HK-2 (cell line): ENCODE measurements around the gene SOAT1.
"Not testable (repeated sequence)": the region's sequence is repeated elsewhere in the genome, so short reads cannot be mapped to it uniquely, and the experiment has no call there.

Experiments
- DNase-seq: peaks from one replicate; pipeline ENCODE4 v3.0.0-alpha.2; 2018; ENCODE audit not compliant: unreplicated experiment

Gene SOAT1

DNA sequence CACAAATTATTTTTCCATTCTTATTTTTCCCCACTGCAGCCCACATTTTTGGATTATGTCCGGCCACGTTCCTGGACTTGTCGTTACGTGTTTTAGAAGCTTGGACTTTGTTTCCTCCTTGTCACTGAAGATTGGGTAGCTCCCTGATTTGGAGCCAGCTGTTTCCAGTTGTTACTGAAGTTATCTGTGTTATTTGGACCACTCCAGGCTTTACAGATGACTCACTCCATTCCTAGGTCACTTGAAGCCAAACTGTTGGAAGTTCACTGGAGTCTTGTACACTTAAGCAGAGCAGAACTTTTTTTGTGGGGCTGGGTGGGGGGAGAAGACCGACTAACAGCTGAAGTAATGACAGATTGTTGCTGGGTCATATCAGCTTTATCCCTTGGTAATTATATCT lies 59.9 kb downstream of the SOAT1 start:
- DNase-seq = no peak

DNA sequence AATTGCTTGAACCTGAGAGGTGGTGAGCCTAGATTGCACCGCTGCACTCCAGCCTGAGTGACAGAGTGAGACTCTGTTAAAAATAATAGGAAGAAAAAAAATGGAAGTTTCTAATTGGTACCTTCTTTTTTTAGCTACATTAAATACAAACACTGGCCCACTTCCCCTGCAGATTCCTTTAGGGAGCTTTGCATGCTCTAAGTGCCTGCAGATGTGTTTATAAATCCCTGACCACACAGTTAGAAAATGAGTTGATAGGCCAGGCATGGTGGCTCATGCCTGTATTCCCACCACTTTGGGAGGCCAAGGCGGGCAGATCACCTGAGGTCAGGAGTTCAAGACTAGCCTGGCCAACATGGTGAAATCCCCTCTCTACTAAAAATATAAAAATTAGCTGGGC lies 68.0 kb downstream of the SOAT1 start:
- DNase-seq = not testable (repeated sequence)

DNA sequence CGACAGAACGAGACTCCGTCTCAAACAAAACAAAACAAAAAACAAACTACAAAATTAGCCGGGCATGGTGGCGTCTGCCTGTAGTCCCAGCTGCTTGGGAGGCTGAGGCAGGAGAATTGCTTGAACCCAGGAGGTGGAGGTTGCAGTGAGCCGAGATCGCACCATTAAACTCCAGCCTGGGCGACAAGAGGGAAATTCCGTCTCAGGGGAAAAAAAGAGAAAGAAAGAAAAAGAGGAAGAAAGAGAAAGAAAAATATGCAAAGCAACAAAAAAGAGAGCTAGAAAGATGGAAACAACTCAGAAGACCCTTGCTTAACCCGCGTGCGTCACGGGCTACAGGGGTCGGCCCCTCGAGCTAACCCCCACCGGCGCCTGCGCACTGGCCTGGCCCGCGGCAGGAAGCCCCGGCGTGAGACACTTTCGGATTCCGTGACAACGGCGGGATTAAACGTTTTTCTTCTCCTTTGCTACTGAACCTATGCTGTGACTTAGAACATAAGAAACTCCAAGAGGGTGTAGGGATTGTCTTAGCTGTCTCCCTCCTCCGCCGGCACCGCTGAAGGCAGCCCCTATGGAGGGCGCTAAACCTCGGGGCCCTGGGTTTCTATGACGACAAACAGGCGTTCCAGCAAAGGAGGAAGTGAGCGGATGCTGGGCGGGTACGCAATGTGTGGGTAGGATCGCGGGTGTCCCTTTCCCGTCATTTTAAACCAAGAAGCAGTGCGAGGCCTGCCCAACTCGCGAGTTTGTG lies 71.9 kb downstream of the SOAT1 start, which contains the start of gene AXDND1:
Gene AXDND1, plus strand, starts transcription at position 630 of the 751 bp plus-strand sequence. CDS start 539 bp downstream, outside the sequence.
- DNase-seq = peak; percentile 90

DNA sequence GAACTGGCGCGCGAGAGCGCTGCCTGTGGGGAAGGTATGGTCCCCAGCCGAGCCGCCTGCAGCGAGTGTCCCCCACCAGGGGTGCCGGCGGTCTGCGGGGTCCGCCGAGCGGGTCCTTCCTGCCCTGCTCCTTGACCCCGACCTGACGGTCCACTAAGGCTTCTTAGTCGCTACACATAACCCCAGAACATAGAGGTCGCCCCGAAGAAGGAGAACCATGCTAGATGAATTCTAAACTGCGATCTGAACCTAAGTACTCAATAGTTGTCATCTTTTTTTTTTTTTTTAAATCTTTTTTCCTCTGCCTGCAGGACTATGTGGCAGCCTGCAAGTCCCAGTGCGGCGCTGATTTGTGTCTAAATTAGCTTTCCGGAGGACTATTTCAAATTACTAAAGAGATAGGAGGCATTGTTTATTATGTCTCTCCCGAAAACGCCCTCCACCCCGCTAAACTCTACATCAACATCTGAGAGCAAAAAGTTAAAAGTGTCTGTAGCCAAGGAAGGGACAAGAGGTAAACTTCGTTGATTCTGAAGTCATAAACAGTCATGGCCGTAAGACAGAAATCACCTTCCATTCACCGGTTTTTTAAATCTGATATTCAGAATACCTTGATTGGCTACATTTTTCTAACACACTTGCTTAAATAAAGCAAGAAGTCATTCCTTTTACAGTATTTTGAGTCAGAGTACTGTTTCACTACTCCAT lies 72.7 kb downstream of the SOAT1 start:
- no peak for DNase-seq

DNA sequence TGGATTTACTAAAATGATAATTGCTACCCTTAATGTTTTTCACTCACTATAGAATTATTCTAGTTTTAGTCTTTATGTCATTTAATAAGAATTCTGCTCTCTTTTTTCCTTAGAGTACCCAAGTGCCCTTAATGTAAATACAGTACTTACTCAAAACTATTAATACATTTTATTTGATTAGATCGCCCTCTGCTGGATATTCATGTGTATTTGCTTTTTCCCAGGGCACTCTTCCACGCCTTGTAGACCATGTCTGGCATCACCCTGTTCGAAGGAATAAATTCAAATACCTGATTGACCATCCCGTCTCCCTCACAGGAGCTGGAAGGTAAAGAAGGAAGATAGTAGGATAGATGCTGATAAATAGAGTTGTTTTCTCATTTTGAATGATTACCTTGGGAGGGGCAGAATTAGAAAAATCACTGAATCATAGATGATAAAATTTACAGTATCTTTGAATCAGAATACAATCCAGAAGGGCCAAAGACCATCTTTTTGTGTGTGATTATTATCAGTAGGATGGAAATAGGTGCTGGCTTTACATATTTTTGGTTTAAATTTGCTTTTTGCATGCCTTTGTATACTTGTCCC lies 76.2 kb downstream of the SOAT1 start:
- peak; percentile 22 for DNase-seq

DNA sequence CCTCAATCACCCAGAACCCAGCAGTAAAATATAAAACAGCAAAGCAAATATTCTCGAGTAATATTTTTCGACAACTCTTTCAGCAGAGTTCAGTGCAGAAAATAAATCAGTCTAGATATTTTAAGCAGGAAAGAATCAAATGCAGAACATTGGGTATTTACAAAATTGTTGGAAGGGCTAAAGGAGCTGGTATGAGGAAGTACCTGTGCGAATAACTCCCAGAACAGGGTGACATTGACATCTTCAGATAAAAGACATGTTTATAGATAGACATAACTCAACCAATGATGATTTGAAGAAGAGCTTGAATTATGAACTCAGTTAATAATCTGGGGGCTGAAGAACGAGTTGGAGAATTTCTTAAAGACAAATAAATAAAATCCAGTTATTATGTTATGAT lies 78.6 kb downstream of the SOAT1 start:
- no peak for DNase-seq

DNA sequence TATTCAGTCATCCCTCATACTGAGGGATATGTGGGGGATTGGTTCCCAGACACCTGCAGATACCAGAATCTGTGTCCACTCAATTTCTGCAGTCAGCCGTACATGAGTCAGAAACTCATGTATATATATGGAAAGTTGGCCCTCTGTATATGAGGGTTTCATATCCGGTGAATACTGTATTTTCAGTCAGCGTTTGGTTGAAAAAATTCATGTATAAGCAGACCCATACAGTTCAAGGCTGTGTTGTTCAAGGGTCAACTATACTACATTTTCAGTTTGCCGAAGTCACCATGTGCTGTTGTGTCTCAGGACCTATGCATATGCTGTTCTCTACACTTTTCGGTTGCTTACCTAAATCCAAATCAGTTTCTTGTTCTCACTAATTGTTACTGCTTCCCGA lies 82.6 kb downstream of the SOAT1 start:
- DNase-seq = no peak

DNA sequence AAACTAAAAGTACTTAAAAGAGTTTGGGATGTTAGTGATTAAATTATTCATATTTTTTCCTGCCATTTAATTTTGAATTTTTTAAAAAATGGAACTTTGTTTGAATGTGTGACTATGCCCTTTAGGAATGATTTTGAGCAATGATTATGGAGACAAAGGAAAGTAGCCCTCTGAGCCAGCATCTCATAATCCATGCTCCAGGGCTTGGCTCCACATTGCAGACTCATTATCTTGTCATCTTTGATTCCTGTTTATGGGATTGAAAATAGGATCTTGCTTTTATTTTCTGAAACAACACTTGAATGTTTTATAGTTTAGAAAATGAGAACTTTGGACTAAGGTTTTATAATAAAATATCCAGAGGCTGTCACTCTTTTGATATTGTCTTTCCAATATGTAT lies 86.7 kb downstream of the SOAT1 start:
- no peak for DNase-seq

DNA sequence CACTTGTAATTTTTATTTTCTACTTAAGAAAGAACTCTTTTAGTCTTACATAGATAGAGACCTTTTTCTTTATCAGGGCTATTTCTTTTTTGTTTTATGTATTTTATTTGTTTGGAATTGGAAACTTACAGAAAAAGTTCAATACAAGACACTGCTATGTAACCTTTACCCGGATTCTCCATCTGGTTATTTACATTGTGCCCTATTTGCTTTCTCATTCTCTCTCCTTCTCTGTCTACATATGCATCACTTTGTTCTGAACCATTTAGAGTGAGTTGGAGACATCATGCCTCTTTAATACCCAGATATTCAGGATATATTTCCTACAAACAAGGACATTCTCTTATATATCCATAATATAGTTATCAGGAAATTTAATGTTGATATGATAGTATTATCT lies 90.4 kb downstream of the SOAT1 start:
- DNase-seq = no peak

DNA sequence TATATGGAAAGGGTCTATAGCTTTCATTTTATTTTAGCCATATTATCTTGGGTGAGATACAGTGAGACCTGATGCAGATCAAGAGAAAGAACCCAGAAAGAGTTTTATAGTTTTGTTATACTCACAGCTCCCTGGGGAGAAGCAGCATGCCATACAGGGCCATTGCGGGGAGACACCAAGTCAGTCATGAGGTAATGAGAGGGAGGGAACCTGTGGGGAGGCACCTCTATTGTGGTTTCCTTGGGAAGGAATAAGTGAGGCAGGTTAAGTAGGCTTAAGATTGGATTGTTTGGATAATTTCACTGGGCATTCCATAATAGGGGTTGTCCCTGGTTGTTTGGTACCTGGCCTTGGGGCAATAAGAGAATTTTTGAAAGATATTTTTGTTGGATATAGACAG lies 91.9 kb downstream of the SOAT1 start:
- no peak for DNase-seq

DNA sequence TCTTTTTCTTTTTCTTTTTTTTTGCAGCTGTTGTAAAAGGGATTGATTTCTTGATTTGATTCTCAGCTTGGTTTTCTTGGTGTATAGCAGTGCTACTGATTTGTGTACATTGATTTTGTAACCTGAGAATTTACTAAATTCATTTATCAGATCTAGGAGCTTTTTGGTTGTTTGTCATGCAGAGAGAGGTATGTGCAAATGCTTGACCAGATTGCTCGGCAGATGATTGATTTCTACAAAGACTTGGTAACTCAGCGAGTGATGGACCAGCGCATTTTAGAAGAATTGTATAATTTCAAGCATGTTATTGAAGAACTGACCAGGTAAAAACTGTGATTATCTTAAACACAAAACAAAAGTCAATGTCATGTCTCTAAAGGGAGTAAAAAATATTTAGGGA lies 100.1 kb downstream of the SOAT1 start:
- no peak for DNase-seq

DNA sequence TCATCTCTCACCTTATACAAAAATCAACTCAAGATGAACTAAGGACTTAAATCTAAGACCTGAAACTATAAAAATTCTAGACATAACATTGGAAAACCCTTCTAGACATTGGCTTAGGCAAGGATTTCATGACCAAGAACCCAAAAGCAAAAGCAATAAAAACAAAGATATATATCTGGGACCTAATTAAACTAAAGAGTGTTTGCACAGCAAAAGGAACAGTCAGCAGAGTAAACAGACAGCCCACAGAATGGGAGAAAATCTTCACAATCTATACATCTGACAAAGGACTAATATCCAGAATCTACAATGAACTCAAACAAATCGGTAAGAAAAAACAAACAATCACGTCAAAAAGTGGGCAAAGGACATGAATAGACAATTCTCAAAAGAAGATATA lies 105.8 kb downstream of the SOAT1 start:
- DNase-seq = not testable (repeated sequence)
